ENCODE measurements around the gene DHPS.

DHPS gene

GRCh38 chr19:12723381-12723640, 41.6 kb upstream of the DHPS start:
- DNase-seq (ENCODE audit: low spot score) = no peak
- TF ChIP-seq, protein P1, sequence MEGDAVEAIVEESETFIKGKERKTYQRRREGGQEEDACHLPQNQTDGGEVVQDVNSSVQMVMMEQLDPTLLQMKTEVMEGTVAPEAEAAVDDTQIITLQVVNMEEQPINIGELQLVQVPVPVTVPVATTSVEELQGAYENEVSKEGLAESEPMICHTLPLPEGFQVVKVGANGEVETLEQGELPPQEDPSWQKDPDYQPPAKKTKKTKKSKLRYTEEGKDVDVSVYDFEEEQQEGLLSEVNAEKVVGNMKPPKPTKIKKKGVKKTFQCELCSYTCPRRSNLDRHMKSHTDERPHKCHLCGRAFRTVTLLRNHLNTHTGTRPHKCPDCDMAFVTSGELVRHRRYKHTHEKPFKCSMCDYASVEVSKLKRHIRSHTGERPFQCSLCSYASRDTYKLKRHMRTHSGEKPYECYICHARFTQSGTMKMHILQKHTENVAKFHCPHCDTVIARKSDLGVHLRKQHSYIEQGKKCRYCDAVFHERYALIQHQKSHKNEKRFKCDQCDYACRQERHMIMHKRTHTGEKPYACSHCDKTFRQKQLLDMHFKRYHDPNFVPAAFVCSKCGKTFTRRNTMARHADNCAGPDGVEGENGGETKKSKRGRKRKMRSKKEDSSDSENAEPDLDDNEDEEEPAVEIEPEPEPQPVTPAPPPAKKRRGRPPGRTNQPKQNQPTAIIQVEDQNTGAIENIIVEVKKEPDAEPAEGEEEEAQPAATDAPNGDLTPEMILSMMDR (IDR thresholded peaks at IDR 0.05; ENCODE audit: extremely low read depth, missing control alignments) = no peak

DNA sequence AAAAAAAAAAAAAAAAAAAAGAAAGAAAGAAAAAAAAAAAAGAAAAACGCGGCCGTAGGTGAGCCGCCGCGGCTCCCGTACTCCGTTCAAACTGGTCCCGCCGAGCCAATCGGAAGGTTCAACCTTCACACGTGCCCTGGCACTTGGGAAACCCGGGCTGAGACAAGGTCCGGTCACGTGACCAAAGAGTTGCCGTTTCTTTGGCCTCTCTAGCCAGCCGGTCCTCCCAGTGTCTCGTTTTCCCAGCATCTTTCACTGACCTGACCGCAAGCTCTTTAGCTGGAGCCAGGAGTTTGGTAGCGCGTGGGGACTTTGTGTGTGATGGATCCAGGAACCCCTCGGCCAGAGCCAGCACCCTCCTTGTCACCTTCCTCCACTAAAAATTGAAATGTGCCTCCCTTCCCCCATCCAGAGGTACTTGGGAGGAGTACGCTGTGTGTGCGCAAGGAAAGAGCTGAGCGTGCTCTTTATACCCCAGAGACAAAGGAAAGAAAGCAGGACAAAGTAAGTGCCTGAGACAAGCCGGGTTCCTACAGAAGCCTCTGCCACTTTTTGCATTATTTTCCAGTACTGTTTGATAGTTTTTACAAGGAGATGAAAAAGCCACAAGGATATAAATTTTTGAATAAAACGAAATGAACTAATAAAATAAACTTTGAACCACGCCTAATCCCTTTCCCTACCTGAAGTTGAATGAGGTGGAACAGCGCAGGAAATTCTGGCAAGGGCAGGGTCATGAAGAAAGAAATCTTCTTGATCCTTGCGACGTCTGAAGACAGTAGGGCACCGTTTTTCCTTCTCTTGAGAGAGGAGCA, 41.1 kb upstream of the DHPS start:
- peak; percentile 99 for DNase-seq (ENCODE audit: low spot score)
- TF ChIP-seq, protein P1 (IDR thresholded peaks at IDR 0.05; ENCODE audit: extremely low read depth, missing control alignments) = no peak

- peak; percentile 89 for DNase-seq (ENCODE audit: low spot score)
- TF ChIP-seq, protein P1 (IDR thresholded peaks at IDR 0.05; ENCODE audit: extremely low read depth, missing control alignments) = no peak
These were observed 40.2 kb upstream of the DHPS start for GRCh38 chr19:12721656-12722565.

DNA sequence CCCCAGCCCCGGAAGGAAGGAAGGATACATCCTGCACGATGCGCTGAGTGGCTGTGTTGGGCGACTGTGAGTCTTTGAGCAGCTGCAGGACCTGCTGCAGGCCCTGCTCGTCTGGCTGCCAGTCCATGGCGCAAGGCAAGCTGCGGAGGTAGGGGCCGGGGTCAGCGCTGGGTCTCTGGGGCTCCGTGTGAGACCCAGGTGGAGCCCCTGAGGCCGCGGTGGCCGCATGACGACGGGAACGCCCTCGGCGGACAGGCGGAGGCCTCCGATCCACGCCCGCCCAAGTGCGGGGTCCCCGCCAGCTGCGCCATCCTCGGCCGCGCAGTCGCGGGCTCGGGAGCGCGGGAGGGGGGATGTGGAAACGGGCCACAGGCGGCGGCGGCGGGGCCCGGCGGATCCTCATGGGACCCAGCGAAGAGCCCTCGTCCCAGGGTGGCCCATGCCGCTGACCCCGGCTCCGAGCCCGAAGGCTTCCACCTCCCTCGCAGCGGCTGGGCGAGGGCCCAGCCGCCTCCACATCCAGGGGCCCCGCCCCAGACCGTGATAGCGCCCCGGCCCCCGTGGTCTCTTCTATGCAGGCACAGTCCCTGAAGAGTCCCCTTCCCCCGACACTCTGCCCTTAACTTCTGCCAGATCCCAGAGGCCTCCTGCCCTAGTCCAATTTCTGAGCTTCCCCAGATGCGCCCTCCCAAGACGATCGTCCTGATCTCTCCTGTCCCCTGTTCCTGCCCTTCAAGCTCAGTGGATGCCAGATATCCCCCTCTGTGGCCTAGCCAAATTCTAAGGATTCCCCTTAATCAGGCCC, 39.4 kb upstream of the DHPS start:
- DNase-seq (ENCODE audit: low spot score) = peak; percentile 51
- TF ChIP-seq, protein P1 (IDR thresholded peaks at IDR 0.05; ENCODE audit: extremely low read depth, missing control alignments) = no peak

- TF ChIP-seq, protein P1 (IDR thresholded peaks at IDR 0.05; ENCODE audit: extremely low read depth, missing control alignments) = no peak
- DNase-seq (ENCODE audit: low spot score) = no peak
These were observed 38.6 kb upstream of the DHPS start for GRCh38 chr19:12720296-12720695.

GRCh38 chr19:12715929-12716328, 34.2 kb upstream of the DHPS start:
- DNase-seq (ENCODE audit: low spot score) = no peak
- TF ChIP-seq, protein P1 (IDR thresholded peaks at IDR 0.05; ENCODE audit: extremely low read depth, missing control alignments) = no peak

Data from GM20000 (cell line).